HepG2 (cell line): Measurements from ENCODE around the gene TKTL1.

ENCODE experiments used
- NFRKB ChIP-seq: fragments of 450-650 bp; IDR thresholded peaks from 2 replicates; pipeline ENCODE4 v1.6.1; 2017
- TCF7 ChIP-seq: sonication (generic); IDR thresholded peaks from 2 replicates; pipeline ENCODE4 v1.6.1; 2016; ENCODE audit warnings: antibody characterized with exemption, low read depth
- ZBTB44 ChIP-seq: sonication (generic); formaldehyde crosslinking; IDR thresholded peaks from 2 replicates; pipeline ENCODE4 v1.4.0; 2020; ENCODE audit warnings: missing genetic modification reagents

- TF ChIP-seq TCF7, result no peak
- TF ChIP-seq ZBTB44 (CRISPR knock-in tag), result no peak
- TF ChIP-seq NFRKB, result no peak
These were observed 62.4 kb downstream of the TKTL1 start for GRCh38 chrX:154358011-154358410.
